CD4-positive, alpha-beta T cell treated with Interleukin-2 at 100 ng/mL for 4 hours (primary cell): Measurements from ENCODE around the gene CDK5RAP2.
"Not testable (repeated sequence)": the region's sequence is repeated elsewhere in the genome, so short reads cannot be mapped to it uniquely, and the experiment has no call there.

Experiments used
- DNase-seq: peaks from one replicate; pipeline ENCODE4 v3.0.0-alpha.2; 2020; ENCODE audit warnings: low spot score

CDK5RAP2 gene

DNA sequence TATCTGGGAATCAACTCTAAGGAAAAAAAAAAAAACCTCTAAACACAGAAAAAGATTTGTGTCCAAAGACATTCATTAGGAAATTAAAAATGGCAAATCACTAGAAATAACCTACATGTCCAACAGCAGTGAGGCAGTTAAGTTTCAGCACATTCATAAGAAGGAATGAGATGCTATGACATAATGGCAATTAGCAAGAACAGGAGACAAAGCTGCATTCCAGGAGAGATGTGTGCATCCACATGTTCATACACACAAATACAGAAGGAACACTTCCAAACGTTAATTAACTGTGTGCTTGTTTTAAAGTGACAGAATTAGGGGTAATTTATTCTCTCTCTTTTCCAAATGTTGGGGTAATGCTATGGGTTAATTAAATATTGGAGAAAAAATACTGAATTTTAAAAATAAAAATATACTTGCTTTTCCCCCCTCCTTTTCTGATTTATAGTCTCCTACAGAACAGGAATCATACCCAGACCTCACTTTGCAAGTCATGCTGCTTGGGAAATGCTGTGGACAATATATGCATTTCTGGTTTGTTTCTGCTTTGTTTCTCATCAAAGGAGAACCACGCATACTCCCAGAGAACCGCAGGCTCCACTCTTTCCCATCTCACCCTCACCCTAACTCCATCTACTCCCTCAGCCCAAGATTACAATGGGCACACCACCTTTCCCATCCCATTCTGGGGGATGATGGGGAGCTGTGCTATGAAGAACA lies 114.1 kb downstream of the CDK5RAP2 start:
- DNase-seq, result no peak

DNA sequence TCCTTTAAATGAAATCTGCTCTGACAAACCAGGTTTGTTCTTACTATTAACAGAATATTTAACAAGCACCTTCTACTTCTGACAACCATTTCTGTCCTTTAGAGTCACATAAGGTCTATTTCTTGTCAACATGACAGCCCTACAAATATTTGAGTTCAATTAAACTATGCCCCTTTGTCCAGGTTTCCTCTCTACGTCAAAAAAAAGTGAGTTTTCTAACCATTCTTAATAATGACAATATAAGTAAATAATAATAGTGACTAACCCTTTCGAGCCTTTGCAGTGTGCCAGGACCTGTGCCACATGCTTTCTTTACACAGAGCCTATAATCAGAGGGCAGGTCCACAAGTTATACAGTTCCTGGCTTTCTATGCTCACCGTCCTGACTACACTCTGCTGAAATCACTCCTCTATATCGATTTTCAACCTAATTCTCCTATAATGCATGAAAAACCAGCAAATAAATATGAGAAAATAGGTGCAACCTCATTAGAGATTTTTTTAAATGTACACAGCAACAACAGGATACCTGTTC lies 115.0 kb downstream of the CDK5RAP2 start:
- no peak for DNase-seq

DNA sequence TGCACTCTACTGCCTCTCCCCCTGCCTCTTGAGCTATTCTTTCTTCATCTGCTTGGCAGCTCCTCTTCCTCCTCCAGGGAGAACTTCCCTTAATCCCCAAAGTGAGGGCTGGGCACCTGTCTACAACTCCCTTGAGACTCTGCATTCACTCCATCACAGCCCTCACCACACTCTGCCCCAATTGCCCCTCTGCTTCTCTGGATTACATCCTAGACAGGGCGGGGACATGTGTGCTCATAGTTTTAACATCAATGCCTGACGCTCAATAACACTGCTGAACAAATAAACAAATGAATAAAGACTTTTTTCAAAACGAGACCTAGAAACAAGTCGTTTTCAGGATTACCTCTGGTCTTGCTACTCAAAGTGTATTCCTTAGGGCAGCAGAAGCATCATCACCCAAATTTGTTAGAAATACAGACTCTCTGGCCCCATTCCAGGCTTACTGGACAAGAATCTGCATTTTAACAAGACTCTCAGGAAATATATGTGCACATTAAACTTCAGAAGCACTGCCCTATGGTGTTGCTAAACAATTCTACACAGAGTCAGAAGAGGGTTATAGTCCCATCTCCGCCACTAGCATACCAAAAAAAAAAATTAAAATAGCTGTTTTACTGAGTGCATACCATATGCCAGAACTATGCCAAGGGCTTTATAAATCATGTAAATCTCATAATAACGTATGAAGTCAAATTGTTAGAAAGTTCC lies 115.6 kb downstream of the CDK5RAP2 start:
- DNase-seq, result no peak

DNA sequence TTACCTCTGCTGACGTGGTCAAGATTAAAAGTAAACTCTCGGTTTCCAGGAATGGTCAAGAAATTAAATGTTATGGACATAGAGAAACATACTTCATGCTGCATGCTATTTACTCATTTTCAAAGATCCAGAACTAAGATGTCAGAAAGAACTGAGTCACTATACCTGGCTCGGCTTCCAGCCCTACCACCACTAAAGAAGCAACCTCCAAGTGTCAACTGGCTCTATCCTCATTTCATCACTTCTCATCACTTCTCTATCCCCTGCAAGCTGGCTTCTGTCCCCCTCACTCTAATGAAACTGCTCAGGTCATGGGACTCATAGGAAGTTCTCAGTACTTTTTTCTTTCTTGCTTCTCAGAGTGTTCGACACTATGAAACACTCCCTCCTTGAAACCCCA lies 116.2 kb downstream of the CDK5RAP2 start:
- DNase-seq, result no peak

DNA sequence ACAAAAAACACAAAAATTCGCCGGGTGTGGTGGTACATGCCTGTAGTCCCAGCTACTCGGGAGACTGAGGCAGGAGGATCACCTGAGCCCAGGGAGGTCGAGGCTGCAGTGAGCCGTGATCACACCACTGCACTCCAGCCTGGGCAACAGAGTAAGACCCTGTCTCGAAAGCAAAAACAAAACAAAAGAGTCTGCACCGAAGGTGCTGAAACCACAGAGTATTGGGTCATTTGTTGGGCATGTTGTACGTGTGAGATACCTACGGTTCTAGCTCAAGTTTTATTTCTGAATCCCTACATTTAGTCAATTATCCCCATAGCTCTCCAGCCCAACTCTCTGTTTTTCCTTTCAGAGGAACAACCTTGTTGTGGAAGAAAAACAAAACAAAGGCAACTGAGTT lies 118.3 kb downstream of the CDK5RAP2 start:
- DNase-seq, result not testable (repeated sequence)

DNA sequence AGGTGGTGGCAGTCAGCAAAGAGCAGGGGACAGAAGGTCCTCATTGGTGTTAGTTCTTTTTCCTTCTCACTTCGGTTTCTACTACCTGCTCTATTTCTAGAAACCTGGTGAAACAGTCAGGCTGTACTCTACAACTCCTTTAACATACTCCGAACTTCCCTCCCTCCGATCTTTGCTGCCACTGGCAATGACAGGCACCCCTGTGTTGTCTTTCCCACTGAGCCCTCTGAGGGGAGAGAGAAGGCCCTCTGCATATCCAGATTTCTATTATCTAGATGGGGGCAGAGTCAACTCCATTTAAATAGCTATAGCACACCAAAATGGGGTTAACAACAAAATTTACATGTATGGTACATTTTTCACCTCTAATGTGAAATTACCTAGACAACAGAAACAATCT lies 123.7 kb downstream of the CDK5RAP2 start:
- DNase-seq, result no peak

DNA sequence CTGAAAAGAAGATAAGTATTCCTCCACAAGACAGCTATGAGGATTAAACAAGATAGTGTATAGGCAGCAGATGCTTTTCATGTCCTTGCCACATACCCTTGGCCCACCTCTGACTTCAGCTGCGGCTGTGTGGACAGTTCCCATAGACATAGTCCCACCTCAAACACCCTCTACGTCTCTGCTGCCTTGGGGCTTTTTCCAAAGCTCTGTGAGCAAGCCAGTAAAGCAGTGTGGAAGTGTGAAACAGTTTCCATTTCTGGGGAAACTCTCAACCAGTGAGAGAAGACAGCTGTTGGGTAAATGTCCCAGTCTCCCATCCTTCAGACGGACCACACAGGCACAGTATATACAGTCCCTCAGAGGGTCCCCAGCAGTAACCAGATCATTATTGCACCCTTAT lies 125.5 kb downstream of the CDK5RAP2 start:
- no peak for DNase-seq

DNA sequence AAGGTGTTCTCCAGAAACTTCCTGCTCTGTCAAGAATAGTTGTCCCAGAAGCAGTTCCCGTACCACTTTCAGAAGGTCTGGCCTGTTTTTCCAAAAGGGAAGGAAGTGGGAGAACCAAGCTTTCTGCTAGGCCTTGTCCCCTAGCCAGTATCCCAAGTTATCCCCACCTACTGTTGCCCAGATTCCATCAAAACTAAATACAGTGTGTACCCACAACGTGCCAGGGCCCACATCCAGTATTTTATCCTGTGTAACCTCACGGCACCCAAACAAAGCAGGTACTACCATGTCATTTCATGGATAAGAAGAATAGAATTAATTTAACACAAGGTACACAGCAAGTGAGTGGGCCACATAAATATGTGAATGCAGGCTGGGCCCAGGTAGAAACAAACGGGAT lies 126.2 kb downstream of the CDK5RAP2 start:
- no peak for DNase-seq

DNA sequence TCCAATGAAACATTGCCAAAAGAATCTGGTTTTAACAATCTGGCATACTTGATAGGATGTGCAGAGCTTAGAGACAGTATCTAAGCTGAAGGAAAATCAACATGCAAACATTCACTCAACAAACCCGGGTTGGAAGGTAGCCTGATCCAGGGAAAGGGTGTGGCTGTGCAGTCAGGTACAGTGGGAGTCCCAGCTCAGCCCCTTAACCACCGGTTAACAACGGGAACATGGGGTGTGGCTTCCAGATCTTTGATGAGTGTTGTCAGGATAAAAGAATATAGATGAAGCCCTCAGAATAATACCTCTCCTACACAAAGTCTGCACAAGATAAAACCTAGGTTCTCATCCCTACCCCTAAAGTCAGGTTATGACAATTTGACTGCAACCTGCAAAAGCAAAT lies 127.3 kb downstream of the CDK5RAP2 start:
- no peak for DNase-seq

DNA sequence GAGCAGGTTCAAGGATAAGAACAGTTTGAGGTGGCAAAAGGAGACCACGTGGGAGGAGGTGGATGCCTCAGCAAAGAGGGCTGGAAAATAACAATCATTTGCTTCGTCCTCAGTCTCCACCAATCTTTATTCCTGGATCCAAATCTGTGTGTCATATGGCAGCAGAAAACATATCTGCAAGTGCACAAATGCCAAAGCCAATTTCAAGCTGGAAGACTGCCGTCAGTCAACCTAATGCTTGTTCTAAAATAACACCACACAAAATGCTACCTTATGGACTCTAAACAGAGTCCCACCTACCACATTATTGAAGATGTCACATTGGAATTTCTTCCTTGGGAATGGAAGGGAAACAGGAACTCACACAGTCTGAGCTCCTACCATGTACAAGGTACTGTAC lies 129.1 kb downstream of the CDK5RAP2 start:
- no peak for DNase-seq

DNA sequence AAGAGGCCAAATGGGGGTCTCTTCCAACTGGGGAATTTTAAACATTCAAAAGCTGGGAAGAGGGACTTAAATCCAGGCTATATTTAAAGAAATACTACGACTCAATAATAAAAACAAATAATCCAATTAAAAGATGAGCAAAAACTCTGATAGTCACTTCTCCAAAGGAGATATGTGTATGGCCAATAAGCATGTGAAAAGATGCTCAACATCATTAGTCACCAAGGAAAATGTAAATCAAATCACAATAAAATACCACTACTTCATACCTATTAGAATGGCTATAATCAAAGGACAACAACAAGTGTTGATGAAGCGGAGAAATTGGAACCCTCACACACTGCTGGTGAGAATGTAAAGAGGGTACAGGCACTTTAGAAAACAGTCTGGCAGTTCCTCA lies 130.4 kb downstream of the CDK5RAP2 start:
- DNase-seq, result no peak

DNA sequence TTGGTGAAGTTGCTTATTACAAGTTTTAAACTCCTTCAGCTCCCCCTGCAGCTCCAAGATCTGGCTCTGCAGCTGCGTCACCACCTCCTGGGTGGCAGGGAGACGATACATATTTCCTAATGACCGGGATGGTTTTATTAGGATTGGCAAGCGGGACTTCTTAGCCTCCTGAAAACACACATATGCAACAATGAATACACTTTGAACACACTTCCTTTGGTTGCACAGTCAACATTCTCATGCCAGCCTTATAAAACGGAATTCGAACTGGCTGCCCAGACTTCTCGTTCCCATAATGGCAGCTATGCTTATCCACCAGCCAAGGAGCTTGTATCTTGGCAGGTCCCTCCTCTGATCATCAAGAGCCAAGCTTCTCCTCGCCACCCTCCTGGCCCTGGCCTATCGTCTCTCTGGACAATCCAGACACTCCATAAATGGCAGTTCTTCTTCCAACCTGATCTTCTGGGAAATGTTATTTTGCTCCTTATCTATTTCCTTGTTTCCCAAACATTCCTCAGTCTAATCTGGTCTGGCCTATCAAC lies 131.9 kb downstream of the CDK5RAP2 start:
- DNase-seq, result no peak

DNA sequence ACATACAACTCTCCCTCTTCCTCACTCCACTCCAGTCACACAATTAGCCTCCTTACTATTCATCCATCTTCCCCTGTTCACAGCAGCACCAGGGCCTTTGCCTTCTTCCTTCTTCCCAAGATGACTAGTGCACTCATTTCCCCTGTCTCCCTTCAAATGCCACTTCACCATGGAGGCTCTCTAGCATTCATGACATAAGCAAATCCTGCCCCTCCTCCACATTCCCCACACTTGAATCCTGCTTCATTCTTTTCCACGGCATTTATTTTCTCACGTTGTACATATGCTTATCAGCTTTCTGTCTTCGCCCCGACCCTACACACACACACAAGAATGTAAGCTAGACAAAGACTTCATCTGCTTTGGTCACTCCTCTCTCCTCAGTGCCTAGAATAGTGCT lies 133.3 kb downstream of the CDK5RAP2 start:
- DNase-seq, result no peak

DNA sequence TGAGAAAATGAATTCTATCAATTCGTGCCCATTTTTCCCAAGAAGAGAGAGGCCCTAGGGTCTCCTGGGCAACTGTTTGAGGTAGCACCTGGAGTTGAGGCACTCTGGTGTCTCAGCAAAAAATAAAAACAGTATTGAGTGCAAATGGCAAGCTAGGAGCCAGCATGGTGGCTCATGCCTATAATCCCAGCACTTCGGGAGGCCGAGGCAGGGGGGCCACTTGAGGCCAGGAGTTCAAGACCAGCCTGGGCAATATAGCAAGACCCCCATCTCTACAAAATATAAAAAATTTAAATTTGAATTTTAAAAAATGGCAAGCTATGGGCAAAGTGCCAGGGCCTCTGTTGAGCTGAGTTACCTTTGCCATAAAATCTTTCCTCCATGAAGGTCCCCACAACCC lies 136.0 kb downstream of the CDK5RAP2 start:
- no peak for DNase-seq

DNA sequence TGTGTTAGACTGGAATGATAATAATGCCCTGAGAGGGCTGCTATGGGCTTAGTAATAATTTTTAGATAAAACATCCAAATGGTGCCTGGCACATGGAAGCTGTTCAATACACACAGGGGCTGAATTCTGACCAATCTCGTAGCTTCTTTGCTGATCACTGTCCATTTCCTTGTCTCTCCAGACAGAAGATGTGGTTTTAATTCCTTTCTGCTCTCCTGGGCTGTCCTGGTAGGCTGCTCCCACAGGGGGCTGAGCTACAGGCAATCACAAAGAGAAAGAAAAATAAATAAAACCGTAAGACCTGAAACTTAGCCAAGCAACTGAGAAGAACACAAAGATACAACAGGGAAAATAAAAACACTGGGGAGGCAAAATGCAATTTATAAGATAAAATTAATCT lies 136.5 kb downstream of the CDK5RAP2 start:
- no peak for DNase-seq

DNA sequence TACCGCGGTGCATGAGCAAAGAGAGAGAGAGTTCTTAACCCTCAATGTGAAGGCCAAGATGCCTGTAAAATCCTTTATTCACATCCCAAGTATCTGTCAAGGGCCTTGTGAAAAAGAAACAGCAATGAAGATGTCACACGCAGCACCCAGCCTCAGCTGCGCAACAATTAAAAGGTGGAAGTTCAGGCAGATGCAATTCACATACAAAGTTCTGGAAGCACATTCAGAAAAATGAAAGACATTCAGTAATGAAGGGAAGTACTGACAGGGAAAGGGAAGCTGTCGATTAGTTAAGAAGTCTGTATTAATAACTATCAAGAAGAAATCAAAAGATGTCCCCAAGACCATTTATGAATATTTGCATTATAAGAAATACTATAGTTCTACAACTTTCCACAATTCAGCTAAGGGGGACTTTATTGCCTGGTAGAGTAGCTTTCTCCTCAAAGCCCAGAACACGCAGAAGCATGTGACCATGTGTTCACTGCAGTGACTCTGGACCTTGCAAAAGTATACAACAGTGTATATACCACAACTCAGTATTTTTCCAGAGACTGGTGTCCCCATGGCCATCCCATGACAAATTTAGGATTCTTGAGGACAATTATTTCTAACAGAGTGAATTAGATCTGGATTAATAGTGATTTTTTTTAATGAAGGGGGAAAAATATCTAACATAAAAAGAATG lies 137.5 kb downstream of the CDK5RAP2 start:
- DNase-seq, result no peak

DNA sequence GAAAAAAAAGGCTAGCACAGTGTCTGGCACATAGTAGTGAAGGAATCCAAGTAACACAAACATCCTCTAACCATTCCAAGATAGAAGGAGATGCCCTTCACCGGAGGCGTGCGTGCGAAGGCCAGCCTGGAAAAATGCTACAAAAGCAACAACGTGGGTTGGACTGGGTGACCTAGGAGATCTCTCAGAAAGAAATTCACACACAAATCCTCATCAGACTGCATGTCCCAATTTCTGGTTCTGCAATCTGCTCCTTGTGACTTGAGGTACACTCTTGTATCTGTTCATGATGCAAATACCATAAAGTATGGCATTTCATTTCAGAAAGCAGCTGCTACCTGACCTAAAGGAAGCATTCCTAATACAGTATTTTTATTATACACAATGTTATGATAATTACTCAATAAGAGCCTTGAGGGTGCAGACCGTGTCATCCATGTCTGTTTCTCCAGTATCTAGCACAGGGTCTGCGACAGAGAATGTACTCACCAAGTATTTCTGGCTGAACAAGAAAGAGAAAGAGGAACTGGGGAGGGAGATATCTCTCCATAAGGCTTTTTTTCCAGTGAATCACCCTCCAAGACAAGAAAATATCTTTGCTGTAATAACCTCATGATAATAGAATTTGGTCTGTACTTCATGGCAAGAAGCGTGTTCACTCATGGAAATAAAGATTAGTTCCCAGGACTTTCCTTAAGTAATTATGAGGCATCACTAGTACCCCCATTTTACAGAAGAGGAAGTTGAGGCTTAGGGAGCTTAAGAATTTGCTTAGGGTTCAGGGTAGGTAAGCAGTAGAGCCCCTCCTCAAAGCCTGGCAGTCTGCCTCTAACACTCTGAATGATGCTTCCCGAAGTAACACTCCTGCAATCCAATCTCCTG lies 138.3 kb downstream of the CDK5RAP2 start:
- no peak for DNase-seq

DNA sequence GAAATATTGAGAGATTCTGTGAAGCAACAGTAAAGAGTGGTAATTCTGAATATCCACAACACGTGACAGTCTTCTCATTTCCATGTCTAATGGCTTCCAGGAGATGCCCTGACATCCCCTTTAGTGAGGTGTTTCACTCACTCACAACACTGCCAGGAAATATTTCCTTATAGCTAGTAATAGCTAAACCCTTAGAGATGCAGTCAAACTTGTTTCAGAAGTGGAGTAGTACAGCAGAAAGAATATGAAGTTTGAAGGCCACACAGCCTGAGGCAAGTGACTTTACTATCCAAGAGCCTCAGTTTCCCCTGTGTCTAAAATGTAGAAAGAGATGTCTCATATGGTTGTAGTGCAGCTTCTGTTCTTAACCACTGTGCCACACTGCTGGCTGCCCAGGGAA lies 139.2 kb downstream of the CDK5RAP2 start:
- DNase-seq, result no peak

DNA sequence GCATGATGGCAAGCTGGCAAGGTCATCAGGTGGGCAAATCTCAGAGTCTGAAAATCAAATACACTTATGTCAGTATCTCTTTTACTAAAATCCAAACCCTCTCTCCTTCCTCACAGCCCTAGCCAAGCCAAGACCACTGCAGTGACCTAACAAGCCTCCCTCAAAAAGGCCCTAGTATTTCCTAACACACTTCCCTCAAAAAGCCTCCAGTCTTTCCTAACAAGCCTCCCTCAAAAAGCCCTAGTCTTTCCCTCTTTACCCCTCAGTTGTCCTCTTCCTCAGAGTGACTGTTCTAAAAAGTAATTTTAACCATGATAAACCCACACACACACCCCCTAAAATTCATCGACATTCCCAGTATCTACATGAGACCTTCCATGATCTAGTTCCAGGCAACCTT lies 140.0 kb downstream of the CDK5RAP2 start:
- no peak for DNase-seq

DNA sequence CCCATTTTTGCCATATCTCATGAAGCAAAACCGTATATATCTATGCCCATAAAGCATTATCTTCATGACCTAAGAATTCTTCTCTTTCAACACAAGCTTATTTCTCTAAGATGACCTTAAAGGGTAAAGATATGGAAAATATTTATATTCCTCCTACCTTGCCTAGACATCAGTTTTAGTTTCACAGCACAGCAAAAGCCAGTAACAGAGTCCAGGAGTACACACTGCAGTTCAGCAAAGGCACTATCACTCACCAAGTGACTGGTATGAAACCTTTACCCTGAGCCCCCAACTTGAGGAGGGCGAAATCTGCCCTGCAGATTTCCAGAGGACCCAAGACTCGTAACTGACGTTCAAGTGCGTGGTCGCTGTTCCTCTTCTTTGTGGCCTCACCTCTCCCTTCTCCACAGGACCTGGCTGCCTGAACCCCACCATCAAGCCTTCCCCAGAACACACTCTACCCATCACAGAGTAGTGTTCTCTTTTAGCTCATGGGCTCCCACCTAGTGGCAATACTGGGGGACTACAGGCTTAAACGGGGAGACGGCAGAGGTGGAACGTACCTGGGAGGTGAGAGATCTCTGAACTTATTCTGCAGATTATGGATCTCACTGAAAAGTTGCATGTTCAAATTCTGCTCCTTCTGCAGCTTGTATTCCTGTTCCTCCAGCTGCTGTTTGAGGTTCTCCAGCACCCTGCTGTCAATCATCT lies 141.0 kb downstream of the CDK5RAP2 start:
- no peak for DNase-seq

DNA sequence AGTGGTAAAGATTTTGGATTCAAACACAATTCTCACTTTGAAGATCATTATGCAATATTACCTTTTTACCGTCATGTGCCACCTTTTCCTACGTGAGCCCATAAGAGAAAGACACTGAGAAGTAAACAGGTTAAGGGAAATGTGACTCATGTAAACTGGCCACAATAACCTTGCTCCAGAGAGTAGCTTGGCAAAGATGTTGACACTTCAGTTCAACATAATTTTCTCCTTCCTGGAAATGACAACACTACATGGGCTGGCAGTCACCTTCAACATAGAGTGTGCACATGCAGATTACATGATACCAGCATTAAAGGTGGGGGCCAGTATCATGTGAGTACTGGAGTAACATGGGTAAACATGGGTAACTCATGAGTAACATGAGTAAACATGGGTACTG lies 141.9 kb downstream of the CDK5RAP2 start:
- DNase-seq, result no peak
